Glutamatergic neuron (in vitro differentiated cells): ENCODE measurements around the gene LRRC8D. TPM values are rescaled to one million over a fixed set of nuclear protein-coding genes. Genes with fewer than 3 reads are reported as not detected.

ENCODE experiments used
- DNase-seq: peaks from one replicate; pipeline ENCODE4 v3.0.0; 2022
- H3K27ac Mint-ChIP-seq: one replicate; pipeline ENCODE4 v1.8.0; 2020; ENCODE audit warnings: mild to moderate bottlenecking, mixed read lengths, inconsistent platforms; ENCODE audit not compliant: unreplicated experiment
- H3K27me3 Mint-ChIP-seq: one replicate; pipeline ENCODE4 v1.8.0; 2020; ENCODE audit warnings: mild to moderate bottlenecking, moderate library complexity, mixed read lengths, inconsistent platforms; ENCODE audit not compliant: unreplicated experiment
- H3K36me3 Mint-ChIP-seq: one replicate; pipeline ENCODE4 v1.8.0; 2020; ENCODE audit warnings: mild to moderate bottlenecking, mixed read lengths, inconsistent platforms; ENCODE audit not compliant: unreplicated experiment
- H3K4me1 Mint-ChIP-seq: one replicate; pipeline ENCODE4 v1.8.0; 2020; ENCODE audit warnings: mild to moderate bottlenecking, low read depth, mixed read lengths, inconsistent platforms; ENCODE audit not compliant: unreplicated experiment
- H3K4me3 Mint-ChIP-seq: one replicate; pipeline ENCODE4 v1.8.0; 2020; ENCODE audit warnings: mild to moderate bottlenecking, mixed read lengths, inconsistent platforms; ENCODE audit not compliant: unreplicated experiment
- H3K9me3 Mint-ChIP-seq: one replicate; pipeline ENCODE4 v1.8.0; 2020; ENCODE audit warnings: mild to moderate bottlenecking, moderate library complexity, mixed read lengths, inconsistent platforms; ENCODE audit not compliant: unreplicated experiment
- total RNA-seq: library from RNA; stranded (reverse); fragmentation: NEBNext Ultra II Directional; extraction: Animal tissue kit (Norgen Biotek cat#: 25700); gene quantifications from one replicate; pipeline ENCODE4 v1.2.1, GENCODE V29; 2021; ENCODE audit not compliant: unreplicated experiment
- TF ChIP-seq, protein P1 (sequence below): fragments of 200-600 bp; sonication (generic); IDR thresholded peaks from one replicate; pipeline ENCODE4 v1.5.0; 2021; ENCODE audit not compliant: partially characterized antibody, unreplicated experiment

Gene LRRC8D
- total RNA-seq, 1 donor from 2014 or later, result 54.9 TPM

DNA sequence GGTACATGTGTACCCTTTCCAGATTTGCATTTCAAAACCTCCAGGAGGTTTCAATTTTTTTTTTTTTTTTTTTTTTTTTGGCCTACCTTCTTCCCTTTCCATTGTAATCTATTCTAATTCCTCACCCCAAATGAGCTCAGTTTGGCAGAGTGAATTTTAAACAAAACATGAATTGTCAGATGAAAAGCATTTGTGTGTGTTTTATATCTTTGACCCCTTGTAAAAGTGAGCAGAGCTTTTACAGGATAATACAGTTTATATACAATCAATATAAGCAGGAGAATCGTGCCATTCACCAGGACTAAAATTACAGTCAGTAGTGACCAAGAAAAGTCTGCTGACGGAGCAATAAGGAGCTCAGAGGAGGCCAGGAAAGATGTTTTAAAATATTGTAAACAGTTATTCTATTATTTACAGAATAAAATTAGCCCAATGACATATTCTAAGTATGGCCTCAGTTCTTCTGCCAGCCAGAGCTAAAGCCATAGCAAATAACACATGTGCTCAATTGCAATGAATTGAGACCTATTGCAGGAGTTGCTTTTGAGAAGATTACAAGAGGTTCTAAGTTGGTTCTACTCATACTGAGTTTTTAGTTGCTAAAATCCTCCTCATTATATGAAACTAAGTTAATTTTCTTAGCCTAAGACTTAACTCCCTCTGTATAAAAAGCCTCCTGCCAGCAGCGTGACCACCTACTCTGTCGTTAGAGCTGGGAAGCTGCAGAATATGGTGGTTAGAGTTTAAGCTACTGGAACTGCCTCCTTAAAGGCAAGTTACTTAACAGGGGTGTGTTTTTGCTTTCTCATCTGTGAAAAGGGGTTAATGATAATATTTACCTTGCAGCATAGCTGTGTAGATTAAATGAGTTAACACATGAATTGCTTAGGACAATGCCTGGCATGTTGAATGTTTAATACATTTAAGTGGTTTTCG lies 123.3 kb downstream of the LRRC8D start:
- DNase-seq, result no peak
- Mint-ChIP-seq H3K4me3 (no peak overlapping the region), H3K9me3 (peaks cover 1% of the 10 kb centered on the region), H3K36me3 (no peaks in the 10 kb centered on the region), H3K4me1 (peaks cover 11% of the 10 kb centered on the region), H3K27me3 (no peaks in the 10 kb centered on the region), H3K27ac (no peak overlapping the region)
- TF ChIP-seq, protein P1, sequence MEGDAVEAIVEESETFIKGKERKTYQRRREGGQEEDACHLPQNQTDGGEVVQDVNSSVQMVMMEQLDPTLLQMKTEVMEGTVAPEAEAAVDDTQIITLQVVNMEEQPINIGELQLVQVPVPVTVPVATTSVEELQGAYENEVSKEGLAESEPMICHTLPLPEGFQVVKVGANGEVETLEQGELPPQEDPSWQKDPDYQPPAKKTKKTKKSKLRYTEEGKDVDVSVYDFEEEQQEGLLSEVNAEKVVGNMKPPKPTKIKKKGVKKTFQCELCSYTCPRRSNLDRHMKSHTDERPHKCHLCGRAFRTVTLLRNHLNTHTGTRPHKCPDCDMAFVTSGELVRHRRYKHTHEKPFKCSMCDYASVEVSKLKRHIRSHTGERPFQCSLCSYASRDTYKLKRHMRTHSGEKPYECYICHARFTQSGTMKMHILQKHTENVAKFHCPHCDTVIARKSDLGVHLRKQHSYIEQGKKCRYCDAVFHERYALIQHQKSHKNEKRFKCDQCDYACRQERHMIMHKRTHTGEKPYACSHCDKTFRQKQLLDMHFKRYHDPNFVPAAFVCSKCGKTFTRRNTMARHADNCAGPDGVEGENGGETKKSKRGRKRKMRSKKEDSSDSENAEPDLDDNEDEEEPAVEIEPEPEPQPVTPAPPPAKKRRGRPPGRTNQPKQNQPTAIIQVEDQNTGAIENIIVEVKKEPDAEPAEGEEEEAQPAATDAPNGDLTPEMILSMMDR, result no peak

DNA sequence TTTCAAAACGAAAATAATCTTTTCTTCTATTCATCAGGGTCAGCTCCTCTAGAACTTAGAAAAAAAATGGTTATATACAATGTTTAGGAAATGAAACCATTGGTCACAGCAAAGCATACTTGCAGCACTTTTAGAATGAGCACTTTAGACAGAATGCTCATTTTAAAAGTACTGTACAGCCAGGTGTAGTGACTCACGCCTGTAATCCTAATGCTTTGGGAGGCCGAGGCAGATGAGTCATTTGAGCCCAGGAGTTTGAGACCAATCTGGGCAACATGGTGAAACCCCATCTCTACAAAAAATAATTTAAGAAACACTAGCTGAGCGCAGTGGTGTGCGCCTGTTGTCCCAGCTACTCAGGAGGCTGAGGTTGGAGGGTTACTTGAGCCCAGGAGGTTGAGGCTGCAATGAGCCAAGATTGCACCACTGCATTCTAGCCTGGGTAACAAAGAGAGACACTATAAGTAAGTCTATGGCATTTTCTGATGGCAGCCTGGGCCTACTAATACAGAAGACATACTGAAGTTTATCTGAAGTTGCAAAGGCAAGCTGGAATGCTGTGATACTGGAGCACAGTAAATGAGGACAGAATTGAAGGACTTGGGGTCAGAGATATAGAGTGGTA lies 125.1 kb downstream of the LRRC8D start:
- Mint-ChIP-seq H3K9me3 (peaks cover 1% of the 10 kb centered on the region), H3K36me3 (no peaks in the 10 kb centered on the region), H3K27ac (no peak overlapping the region), H3K4me1 (peaks cover 11% of the 10 kb centered on the region), H3K4me3 (no peak overlapping the region), H3K27me3 (no peaks in the 10 kb centered on the region)
- DNase-seq, result no peak
- TF ChIP-seq, protein P1, result no peak

DNA sequence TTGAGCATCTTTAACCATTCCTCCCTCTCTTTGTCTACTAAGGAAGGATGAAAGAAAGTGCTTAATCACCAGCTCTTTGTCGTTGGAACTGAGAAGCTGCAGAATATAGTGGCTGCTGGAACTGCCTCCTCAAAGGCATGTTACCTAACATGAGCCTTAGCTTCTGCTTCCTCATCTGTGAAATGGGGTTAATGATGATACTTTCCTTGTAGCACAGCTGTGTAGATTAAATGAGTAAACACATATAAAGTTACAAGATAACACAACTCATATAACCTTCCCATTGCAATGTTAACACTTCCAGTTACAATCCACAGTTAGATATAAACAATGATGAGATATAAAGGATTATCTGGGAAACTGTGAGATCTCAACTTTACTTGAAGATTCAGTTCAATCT lies 125.7 kb downstream of the LRRC8D start:
- Mint-ChIP-seq H3K27me3 (no peaks in the 10 kb centered on the region), H3K27ac (no peak overlapping the region), H3K9me3 (peaks cover 1% of the 10 kb centered on the region), H3K4me3 (no peak overlapping the region), H3K4me1 (peaks cover 11% of the 10 kb centered on the region), H3K36me3 (no peaks in the 10 kb centered on the region)
- TF ChIP-seq, protein P1, result no peak
- DNase-seq, result no peak

DNA sequence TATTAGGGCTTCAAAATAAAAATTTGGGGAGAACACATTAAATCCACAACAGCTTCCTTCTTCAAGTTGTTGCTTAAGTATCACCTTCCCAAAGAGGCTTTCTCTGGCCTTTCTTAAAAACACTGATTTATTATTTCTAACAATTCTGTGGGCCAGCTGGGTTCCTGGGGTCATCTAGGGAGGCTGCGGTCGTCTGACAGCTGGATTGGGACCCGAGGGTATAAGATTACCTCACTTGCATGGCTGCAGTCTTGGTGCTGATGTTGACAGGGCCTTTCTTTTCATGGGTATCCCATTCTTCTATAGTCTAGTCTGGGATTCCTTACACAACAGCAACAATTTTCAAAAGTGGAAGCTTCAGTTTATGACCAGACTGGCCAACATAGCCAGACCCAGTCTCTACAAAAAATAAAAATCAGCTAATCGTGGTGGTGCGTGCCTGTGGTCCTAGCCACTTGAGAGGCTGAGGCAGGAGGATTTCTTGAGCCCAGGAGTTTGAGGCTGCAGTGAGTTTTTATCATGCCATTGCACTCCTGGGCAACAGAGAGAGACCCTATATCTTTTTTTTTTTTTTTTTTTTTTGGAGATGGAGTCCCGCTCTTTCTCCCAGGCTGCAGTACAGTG lies 128.0 kb downstream of the LRRC8D start:
- Mint-ChIP-seq H3K4me3 (no peak overlapping the region), H3K36me3 (no peaks in the 10 kb centered on the region), H3K9me3 (peaks cover 1% of the 10 kb centered on the region)

More for the DNA sequence above, 128.0 kb downstream of the LRRC8D start:
- H3K4me1 Mint-ChIP-seq, result peaks cover under 1% of the 10 kb centered on the region
- TF ChIP-seq, protein P1, result no peak
- no peak for DNase-seq
- H3K27me3 Mint-ChIP-seq, result no peaks in the 10 kb centered on the region
- H3K27ac Mint-ChIP-seq, result no peak overlapping the region
